ACC112 (cell line): Measurements from ENCODE around the gene OVCH2.

Source experiments
- H2AFZ ChIP-seq: fragments of 200-600 bp; sonication (generic); one replicate; pipeline ENCODE4 v1.6.0; 2017; ENCODE audit warnings: antibody characterized with exemption, low read length; ENCODE audit not compliant: unreplicated experiment
- H3K27ac ChIP-seq: fragments of 200-600 bp; sonication (generic); 2 replicates; pipeline ENCODE4 v1.5.1; 2014; ENCODE audit warnings: low read depth, mild to moderate bottlenecking, antibody characterized with exemption, low read length, moderate library complexity
- H3K27me3 ChIP-seq: fragments of 200-600 bp; sonication (generic); 2 replicates; pipeline ENCODE4 v1.6.1; 2014; ENCODE audit warnings: mild to moderate bottlenecking, antibody characterized with exemption, low read length, moderate library complexity, mixed read lengths; ENCODE audit not compliant: insufficient read depth
- H3K36me3 ChIP-seq: fragments of 200-600 bp; sonication (generic); 2 replicates; pipeline ENCODE4 v1.6.1; 2016; ENCODE audit warnings: mild to moderate bottlenecking, antibody characterized with exemption, low read length, moderate library complexity, mixed read lengths; ENCODE audit not compliant: insufficient read depth
- H3K4me1 ChIP-seq: fragments of 200-600 bp; sonication (generic); one replicate; pipeline ENCODE4 v1.6.1; 2016; ENCODE audit warnings: low read length, mixed read lengths; ENCODE audit not compliant: insufficient read depth, unreplicated experiment, control insufficient read depth
- H3K4me3 ChIP-seq: fragments of 200-600 bp; sonication (generic); 2 replicates; pipeline ENCODE4 v1.5.1; 2014; ENCODE audit warnings: mild to moderate bottlenecking, low read depth, low read length
- H3K79me2 ChIP-seq: fragments of 200-600 bp; sonication (generic); one replicate; pipeline ENCODE4 v1.6.0; 2016; ENCODE audit warnings: low read length; ENCODE audit not compliant: control insufficient read depth, unreplicated experiment, insufficient read depth

Gene OVCH2

DNA sequence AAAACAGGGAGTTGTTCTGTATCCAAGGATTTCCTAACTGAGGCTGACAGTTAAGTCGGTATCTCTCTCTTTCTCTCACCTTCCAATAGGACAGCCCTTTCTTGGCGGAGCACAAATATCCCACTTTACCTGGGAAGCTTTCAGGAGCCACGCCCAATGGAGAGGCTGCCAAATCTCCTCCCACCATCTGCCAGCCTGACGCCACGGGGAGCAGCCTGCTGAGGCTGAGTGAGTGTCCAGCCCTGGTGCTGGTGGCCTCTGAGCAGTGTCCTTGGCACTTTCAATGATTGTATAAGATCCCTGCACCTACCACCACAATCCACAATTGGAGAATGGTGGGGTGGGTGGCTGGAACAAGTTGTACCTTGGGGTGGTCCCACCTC, 66.6 kb downstream of the OVCH2 start:
- H2AFZ ChIP-seq: no peak overlapping the region
- H3K4me3 ChIP-seq: no peak overlapping the region
- H3K27ac ChIP-seq: no peak overlapping the region
- H3K79me2 ChIP-seq: no peaks in the 10 kb centered on the region
- H3K4me1 ChIP-seq: peaks cover 5% of the 10 kb centered on the region
- H3K27me3 ChIP-seq: no peaks in the 10 kb centered on the region
- no peaks in the 10 kb centered on the region for H3K36me3 ChIP-seq
